Activated naive CD4-positive, alpha-beta T cell treated with anti-CD3 and anti-CD28 coated beads, Interleukin-2, amount 10 ng/mL, durations not matched to agents 7 days and 5 days (primary cell): Measurements from ENCODE around the gene GGT5.
A peak's percentile ranks its signal among the peaks of the same experiment; 100 is the strongest.
"Not testable (repeated sequence)": the region's sequence is repeated elsewhere in the genome, so short reads cannot be mapped to it uniquely, and the experiment has no call there.

ENCODE experiments used
- CTCF ChIA-PET: fragments of 350-600 bp; sonication (Branson Sonifier 250); formaldehyde crosslinking; loops from one replicate; lab custom pipeline; 2021; ENCODE audit warnings: antibody characterized with exemption; lab: Charles Lee
- DNase-seq: peaks from one replicate; pipeline ENCODE4 v3.0.0-alpha.2; 2020
- H3K27ac Mint-ChIP-seq: one replicate; pipeline ENCODE4 v1.8.0; 2021; ENCODE audit warnings: mild to moderate bottlenecking, moderate library complexity, mixed read lengths
- H3K27me3 Mint-ChIP-seq: one replicate; pipeline ENCODE4 v1.8.0; 2021; ENCODE audit warnings: mild to moderate bottlenecking, mixed read lengths
- H3K36me3 Mint-ChIP-seq: one replicate; pipeline ENCODE4 v1.8.0; 2021; ENCODE audit warnings: mixed read lengths
- H3K4me1 Mint-ChIP-seq: one replicate; pipeline ENCODE4 v1.8.0; 2021; ENCODE audit warnings: mixed read lengths
- H3K4me3 Mint-ChIP-seq: one replicate; pipeline ENCODE4 v1.8.0; 2021; ENCODE audit warnings: mild to moderate bottlenecking, moderate library complexity, mixed read lengths
- H3K9me3 Mint-ChIP-seq: one replicate; pipeline ENCODE4 v1.8.0; 2021; ENCODE audit warnings: mixed read lengths

Gene GGT5

DNA sequence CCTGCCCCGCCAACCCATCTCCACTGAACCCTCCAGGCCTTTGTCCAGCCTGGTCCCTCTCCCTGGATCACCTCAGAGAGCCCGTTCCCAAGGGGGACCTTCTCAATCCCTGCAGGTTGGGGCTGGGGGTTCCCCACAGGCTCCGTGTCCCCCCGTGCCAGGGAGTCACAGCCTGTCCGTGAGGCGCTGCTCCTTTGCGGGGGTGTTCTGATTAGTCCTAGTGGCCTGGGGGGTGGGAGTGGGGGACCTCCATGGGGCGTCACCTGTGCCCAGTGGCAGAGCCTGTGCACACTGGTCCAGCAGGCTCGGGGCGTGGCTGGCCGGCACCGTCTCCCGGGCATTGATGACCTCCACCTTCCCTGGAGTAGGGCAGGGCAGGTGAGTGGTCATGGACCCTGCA lies 11.6 kb downstream of the GGT5 start:
- Mint-ChIP-seq H3K36me3 (no peaks in the 10 kb centered on the region), H3K27me3 (peaks cover 10% of the 10 kb centered on the region), H3K27ac (no peak overlapping the region), H3K4me3 (no peak overlapping the region), H3K9me3 (no peaks in the 10 kb centered on the region), H3K4me1 (peaks cover 7% of the 10 kb centered on the region)
- CTCF ChIA-PET: interaction anchor here (1.3 to 4.6 kb wide), 3 partner anchors 13 to 42 kb away, joined by 3 to 43 read pairs (median 28); no protein-coding TSS in a partner anchor
- DNase-seq: no peak

DNA sequence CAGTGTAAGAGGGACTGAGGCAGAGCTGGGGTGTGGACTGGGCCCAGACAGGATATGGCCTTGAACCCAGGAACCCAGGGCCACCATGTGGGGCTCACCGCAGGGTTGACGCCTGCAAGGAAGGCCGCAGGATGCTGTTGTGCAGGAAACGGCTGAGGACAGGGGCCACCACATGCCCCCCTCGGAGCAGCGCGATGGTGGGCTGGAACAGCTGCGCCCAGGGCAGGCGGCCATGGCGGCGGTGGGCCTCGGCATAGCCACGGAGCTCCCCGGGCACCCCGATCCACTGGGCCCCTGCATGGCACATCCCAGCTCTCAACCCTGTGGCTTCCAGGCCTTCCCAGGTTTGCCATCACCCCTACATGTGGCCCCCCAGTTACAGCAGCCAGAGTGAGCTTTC lies 12.2 kb downstream of the GGT5 start:
- no peak overlapping the region for H3K4me3 Mint-ChIP-seq
- H3K36me3 Mint-ChIP-seq: no peaks in the 10 kb centered on the region
- H3K27me3 Mint-ChIP-seq: peaks cover 10% of the 10 kb centered on the region
- no peak for DNase-seq
- H3K9me3 Mint-ChIP-seq: no peaks in the 10 kb centered on the region
- CTCF ChIA-PET: interaction anchor here (1.3 to 4.6 kb wide), 4 partner anchors 12 to 42 kb away, joined by 3 to 43 read pairs (median 28); no protein-coding TSS in a partner anchor
- peaks cover 7% of the 10 kb centered on the region for H3K4me1 Mint-ChIP-seq
- H3K27ac Mint-ChIP-seq: no peak overlapping the region

DNA sequence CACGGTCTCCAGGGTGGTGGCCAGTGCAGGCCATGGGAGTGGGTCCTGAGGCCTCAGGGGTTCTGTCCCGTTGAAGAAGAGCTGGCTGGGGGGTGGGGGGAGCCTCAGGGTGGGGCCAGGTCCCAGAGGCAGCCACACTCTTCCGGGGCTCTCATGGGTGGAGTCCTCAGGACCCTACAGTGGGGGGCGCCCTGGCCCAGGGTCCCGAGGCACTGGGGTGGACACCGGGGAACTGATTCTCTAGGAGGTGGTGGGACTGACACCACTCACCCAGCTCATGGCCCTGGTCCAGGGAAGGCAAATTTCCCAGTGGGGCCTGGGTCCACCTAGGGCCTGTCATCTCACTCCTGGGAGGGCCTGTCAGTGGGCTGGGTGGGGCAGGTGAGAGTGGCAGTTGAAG lies 12.8 kb downstream of the GGT5 start:
- no peak for DNase-seq
- no peaks in the 10 kb centered on the region for H3K36me3 Mint-ChIP-seq
- H3K27me3 Mint-ChIP-seq: peaks cover 10% of the 10 kb centered on the region
- peaks cover 5% of the 10 kb centered on the region for H3K4me1 Mint-ChIP-seq
- CTCF ChIA-PET: interaction anchor here (1.3 to 4.6 kb wide), 7 partner anchors 11 to 41 kb away, joined by 3 to 43 read pairs (median 7); no protein-coding TSS in a partner anchor
- no peak overlapping the region for H3K4me3 Mint-ChIP-seq
- no peaks in the 10 kb centered on the region for H3K9me3 Mint-ChIP-seq
- H3K27ac Mint-ChIP-seq: no peak overlapping the region

DNA sequence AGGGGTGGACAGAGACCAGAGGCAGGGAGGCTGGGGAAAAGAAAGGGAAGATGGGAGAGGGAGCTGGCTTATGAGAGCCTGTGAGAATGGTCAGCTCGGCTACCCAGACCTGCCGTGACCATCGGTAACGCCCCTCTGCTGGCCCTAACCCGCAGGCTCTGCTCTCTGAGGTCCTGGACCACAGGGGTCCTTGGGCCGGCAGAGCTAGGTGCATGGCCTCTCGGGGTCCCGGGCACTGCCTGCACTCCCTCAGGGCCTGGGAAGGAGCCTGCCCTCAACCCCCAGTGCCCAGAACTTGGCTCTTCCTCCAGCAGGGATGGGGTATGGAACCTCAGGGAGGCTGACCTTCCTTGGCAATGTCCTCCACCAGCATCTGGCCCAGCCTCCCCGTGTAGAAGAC lies 13.2 kb downstream of the GGT5 start:
- CTCF ChIA-PET: interaction anchor here (0.9 to 4.6 kb wide), 9 partner anchors 11 to 45 kb away, joined by 3 to 43 read pairs (median 5); no protein-coding TSS in a partner anchor
- Mint-ChIP-seq H3K36me3 (no peaks in the 10 kb centered on the region), H3K4me1 (peaks cover 5% of the 10 kb centered on the region), H3K27me3 (peaks cover 10% of the 10 kb centered on the region), H3K4me3 (no peak overlapping the region), H3K9me3 (no peaks in the 10 kb centered on the region), H3K27ac (no peak overlapping the region)
- no peak for DNase-seq

GRCh38 chr22:24230911-24231656 lies 13.8 kb downstream of the GGT5 start:
- Mint-ChIP-seq H3K4me3 (no peak overlapping the region), H3K27me3 (peaks cover 10% of the 10 kb centered on the region), H3K9me3 (no peaks in the 10 kb centered on the region), H3K27ac (no peak overlapping the region), H3K4me1 (peaks cover 4% of the 10 kb centered on the region), H3K36me3 (no peaks in the 10 kb centered on the region)
- DNase-seq: peak; percentile 78
- CTCF ChIA-PET: interaction anchor here (0.6 to 4.6 kb wide), 14 partner anchors 9 to 230 kb away, joined by 3 to 43 read pairs (median 4); no protein-coding TSS in a partner anchor

- no peaks in the 10 kb centered on the region for H3K4me1 Mint-ChIP-seq
- no peak overlapping the region for H3K4me3 Mint-ChIP-seq
- peaks cover 14% of the 10 kb centered on the region for H3K27me3 Mint-ChIP-seq
- CTCF ChIA-PET: interaction anchor here (1.0 to 1.5 kb wide), 2 partner anchors 14 to 17 kb away, joined by 3 read pairs; no protein-coding TSS in a partner anchor
- H3K27ac Mint-ChIP-seq: no peak overlapping the region
- H3K36me3 Mint-ChIP-seq: peaks cover 1% of the 10 kb centered on the region
- H3K9me3 Mint-ChIP-seq: peaks cover 2% of the 10 kb centered on the region
- DNase-seq: no peak
Measured at GRCh38 chr22:24225951-24226350, 18.9 kb downstream of the GGT5 start.

- Mint-ChIP-seq H3K4me1 (no peaks in the 10 kb centered on the region), H3K9me3 (peaks cover 2% of the 10 kb centered on the region), H3K4me3 (no peak overlapping the region), H3K27ac (no peak overlapping the region), H3K27me3 (peaks cover 18% of the 10 kb centered on the region), H3K36me3 (peaks cover 1% of the 10 kb centered on the region)
- CTCF ChIA-PET: interaction anchor here (1.0 to 1.5 kb wide), 2 partner anchors 15 to 18 kb away, joined by 3 read pairs; no protein-coding TSS in a partner anchor
- no peak for DNase-seq
Measured at GRCh38 chr22:24225044-24225601, 19.8 kb downstream of the GGT5 start.

DNA sequence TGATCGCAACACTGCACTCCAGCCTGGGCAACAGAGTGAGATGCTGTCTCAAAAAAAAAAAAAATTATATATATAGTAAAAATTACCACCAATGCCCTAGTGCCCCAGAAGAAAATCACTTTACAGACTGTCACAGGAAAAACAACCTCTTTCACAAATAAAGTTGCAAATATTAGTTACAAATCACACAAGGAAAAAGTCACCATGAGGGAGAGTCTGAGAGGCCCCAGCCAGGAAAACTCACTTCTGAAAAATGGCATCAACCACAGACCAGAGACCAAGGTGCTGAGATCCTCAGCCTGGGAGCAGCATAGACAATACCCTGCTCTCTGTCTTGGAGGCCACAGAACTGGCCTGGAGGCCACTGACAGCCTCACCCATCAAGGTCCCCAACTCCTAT lies 20.4 kb downstream of the GGT5 start:
- Mint-ChIP-seq H3K36me3 (peaks cover 1% of the 10 kb centered on the region), H3K4me1 (no peaks in the 10 kb centered on the region), H3K9me3 (peaks cover 2% of the 10 kb centered on the region), H3K4me3 (no peak overlapping the region), H3K27me3 (peaks cover 20% of the 10 kb centered on the region), H3K27ac (no peak overlapping the region)
- CTCF ChIA-PET: no interaction called here
- DNase-seq: no peak

- Mint-ChIP-seq H3K27ac (no peak overlapping the region), H3K4me3 (no peak overlapping the region), H3K36me3 (peaks cover 1% of the 10 kb centered on the region), H3K9me3 (peaks cover 2% of the 10 kb centered on the region), H3K4me1 (no peaks in the 10 kb centered on the region), H3K27me3 (peaks cover 36% of the 10 kb centered on the region)
- CTCF ChIA-PET: interaction anchor here (5.6 kb wide), 1 partner anchor 12 kb away, joined by 28 read pairs; no protein-coding TSS in a partner anchor
- no peak for DNase-seq
Measured at GRCh38 chr22:24219750-24220149, 25.1 kb downstream of the GGT5 start.

DNA sequence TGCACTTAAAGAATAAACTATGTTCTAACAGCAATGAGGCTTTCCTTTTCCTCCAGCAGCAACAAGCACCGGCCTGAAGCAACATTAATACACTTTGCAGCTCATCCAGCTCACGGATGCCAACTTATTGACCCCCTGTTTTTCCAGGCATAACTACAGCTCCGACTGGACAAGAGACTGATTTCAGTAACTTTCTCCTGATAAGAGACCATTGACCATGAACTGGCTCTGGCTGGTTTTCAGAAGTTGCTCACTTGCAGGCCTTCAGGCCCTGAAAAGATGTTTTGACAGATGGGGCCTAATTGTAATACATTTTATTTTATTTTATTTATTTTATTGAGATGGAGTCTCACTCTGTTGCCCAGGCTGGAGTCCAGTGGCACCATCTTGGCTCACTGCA lies 27.5 kb downstream of the GGT5 start:
- Mint-ChIP-seq H3K36me3 (no peaks in the 10 kb centered on the region), H3K27ac (no peak overlapping the region), H3K4me1 (no peaks in the 10 kb centered on the region), H3K4me3 (no peak overlapping the region), H3K27me3 (peaks cover 44% of the 10 kb centered on the region), H3K9me3 (no peaks in the 10 kb centered on the region)
- CTCF ChIA-PET: interaction anchor here (1.2 kb wide), 1 partner anchor 30 kb away, joined by 5 read pairs; no protein-coding TSS in a partner anchor
- DNase-seq: no peak

GRCh38 chr22:24216541-24217209 lies 28.2 kb downstream of the GGT5 start:
- H3K9me3 Mint-ChIP-seq: no peaks in the 10 kb centered on the region
- H3K4me1 Mint-ChIP-seq: no peaks in the 10 kb centered on the region
- no peaks in the 10 kb centered on the region for H3K36me3 Mint-ChIP-seq
- CTCF ChIA-PET: interaction anchor here (0.9 to 1.2 kb wide), 2 partner anchors 9 to 31 kb away, joined by 3 to 5 read pairs; no protein-coding TSS in a partner anchor
- peaks cover 44% of the 10 kb centered on the region for H3K27me3 Mint-ChIP-seq
- DNase-seq: no peak
- no peak overlapping the region for H3K27ac Mint-ChIP-seq
- no peak overlapping the region for H3K4me3 Mint-ChIP-seq

DNA sequence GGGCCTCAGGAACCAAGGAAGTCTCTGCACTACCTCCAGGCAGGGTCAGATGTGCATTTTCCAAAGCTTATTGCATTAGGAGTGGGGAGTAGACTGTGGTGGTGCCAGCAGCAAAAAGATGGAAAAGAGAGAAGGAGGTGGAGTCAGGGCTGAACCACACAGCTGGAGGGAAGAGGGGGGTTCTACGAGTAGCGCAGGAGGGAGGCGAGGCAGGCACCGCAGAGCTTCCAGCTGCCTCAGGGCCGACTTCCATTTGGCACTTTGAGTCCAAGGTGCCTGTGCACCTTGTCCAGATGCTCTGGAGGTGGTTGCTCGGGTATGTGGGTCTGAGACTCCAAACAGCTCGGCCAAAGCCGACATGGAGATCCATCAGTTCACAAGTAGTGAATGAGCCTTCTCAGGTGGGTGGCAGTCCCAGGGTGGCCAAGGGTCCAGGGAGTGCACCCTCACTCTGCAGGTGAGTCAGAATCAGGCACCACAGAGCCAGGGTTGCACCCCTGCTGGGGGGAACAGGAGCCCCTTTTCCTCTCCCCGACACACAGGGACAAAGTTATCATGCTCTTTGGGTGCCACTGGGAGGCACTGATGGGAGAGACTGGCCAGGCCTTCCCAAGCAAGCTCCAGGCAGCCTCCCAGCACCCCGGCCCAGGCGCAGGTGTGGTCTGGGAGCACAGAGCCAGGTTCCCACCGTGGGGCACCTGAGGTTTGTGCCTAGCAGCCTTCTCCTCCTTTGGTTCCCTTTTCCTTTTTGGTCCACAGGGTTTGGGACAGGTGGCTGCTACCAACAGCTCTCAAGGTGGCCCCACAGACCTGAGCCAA lies 30.2 kb downstream of the GGT5 start:
- Mint-ChIP-seq H3K9me3 (no peaks in the 10 kb centered on the region), H3K36me3 (no peaks in the 10 kb centered on the region), H3K4me3 (no peak overlapping the region), H3K4me1 (peaks cover under 1% of the 10 kb centered on the region), H3K27ac (no peak overlapping the region), H3K27me3 (peaks cover 36% of the 10 kb centered on the region)
- DNase-seq: no peak
- CTCF ChIA-PET: interaction anchor here (0.9 to 1.6 kb wide), 3 partner anchors 16 to 25 kb away, joined by 3 to 7 read pairs (median 4); no protein-coding TSS in a partner anchor

DNA sequence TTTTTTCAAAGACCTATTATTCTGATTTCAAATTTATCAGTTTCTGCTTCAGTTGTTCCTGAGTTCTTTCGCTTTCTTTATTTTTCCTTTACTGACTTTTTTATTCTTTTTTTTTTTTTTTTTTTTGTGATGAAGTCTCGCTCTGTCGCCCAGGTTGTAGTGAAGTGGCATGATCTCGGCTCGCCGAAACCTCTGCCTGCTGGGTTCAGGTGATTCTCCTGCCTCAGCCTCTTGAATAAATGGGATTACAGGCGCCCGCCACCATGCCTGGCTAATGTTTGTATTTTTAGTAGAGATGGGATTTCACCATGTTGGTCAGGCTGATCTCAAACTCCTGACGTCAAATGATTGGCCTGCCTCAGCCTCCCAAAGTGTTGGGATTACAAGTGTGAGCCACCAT lies 31.8 kb downstream of the GGT5 start:
- H3K4me3 Mint-ChIP-seq, H3K9me3 Mint-ChIP-seq, CTCF ChIA-PET, DNase-seq, H3K27ac Mint-ChIP-seq, H3K36me3 Mint-ChIP-seq: not testable (repeated sequence)
- Mint-ChIP-seq H3K4me1 (peaks cover 11% of the 10 kb centered on the region), H3K27me3 (peaks cover 30% of the 10 kb centered on the region)
